Measurements from ENCODE around the gene GPR137B.
"Not testable (repeated sequence)": the region's sequence is repeated elsewhere in the genome, so short reads cannot be mapped to it uniquely, and the experiment has no call there.

The GPR137B gene

GRCh38 chr1:236142253-236143103 lies at the start of gene GPR137B:
GPR137B (plus strand) TSS chr1:236142539; CDS start chr1:236142623, 84 bp downstream.
- TF ChIP-seq CTCF (IDR thresholded peaks at IDR 0.05; ENCODE audit: extremely low read depth, insufficient read depth, missing control alignments), result no peak
- peak; percentile 95 for DNase-seq (ENCODE audit: low spot score)
- in situ Hi-C loops (cut with MboI; ENCODE audit: low pct_unique_long_range_greater_than_20kb, low sequenced_read_pairs, unreplicated experiment), result no loop called here

GRCh38 chr1:236092899-236093298 lies 49.4 kb upstream of the GPR137B start:
- in situ Hi-C loops (cut with MboI; ENCODE audit: low pct_unique_long_range_greater_than_20kb, low sequenced_read_pairs, unreplicated experiment), result no loop called here
- DNase-seq (ENCODE audit: low spot score), result no peak
- no peak for TF ChIP-seq CTCF (IDR thresholded peaks at IDR 0.05; ENCODE audit: extremely low read depth, insufficient read depth, missing control alignments)

GRCh38 chr1:236095705-236096520 lies 46.4 kb upstream of the GPR137B start:
- in situ Hi-C loops (cut with MboI; ENCODE audit: low pct_unique_long_range_greater_than_20kb, low sequenced_read_pairs, unreplicated experiment), result no loop called here
- DNase-seq (ENCODE audit: low spot score), result no peak
- no peak for TF ChIP-seq CTCF (IDR thresholded peaks at IDR 0.05; ENCODE audit: extremely low read depth, insufficient read depth, missing control alignments)

- in situ Hi-C loops (cut with MboI; ENCODE audit: low pct_unique_long_range_greater_than_20kb, low sequenced_read_pairs, unreplicated experiment); DNase-seq (ENCODE audit: low spot score): not testable (repeated sequence)
Measured at GRCh38 chr1:236096660-236097482, 45.5 kb upstream of the GPR137B start.

GRCh38 chr1:236098267-236098666 lies 44.1 kb upstream of the GPR137B start:
- TF ChIP-seq CTCF (IDR thresholded peaks at IDR 0.05; ENCODE audit: extremely low read depth, insufficient read depth, missing control alignments), result no peak
- DNase-seq (ENCODE audit: low spot score), result no peak
- in situ Hi-C loops (cut with MboI; ENCODE audit: low pct_unique_long_range_greater_than_20kb, low sequenced_read_pairs, unreplicated experiment), result no loop called here

- no peak for TF ChIP-seq CTCF (IDR thresholded peaks at IDR 0.05; ENCODE audit: extremely low read depth, insufficient read depth, missing control alignments)
- in situ Hi-C loops (cut with MboI; ENCODE audit: low pct_unique_long_range_greater_than_20kb, low sequenced_read_pairs, unreplicated experiment), result no loop called here
- no peak for DNase-seq (ENCODE audit: low spot score)
Measured at GRCh38 chr1:236099355-236099974, 42.9 kb upstream of the GPR137B start.
